ENCODE results near the gene GOLGA7B. TPM values are rescaled to one million over a fixed set of nuclear protein-coding genes. Genes with fewer than 3 reads are reported as not detected.

Gene GOLGA7B
- total RNA-seq, 3 donors from 2014 or later (not counting 1 experiment from before 2014, with no cell fraction given): 4.1 to 4.6 (median 4.1) TPM

GRCh38 chr10:97805096-97805884 is 44.4 kb upstream of the GOLGA7B start:
- Mint-ChIP-seq H3K27ac (no peak overlapping the region), H3K36me3 (no peaks in the 10 kb centered on the region), H3K27me3 (ENCODE audit: low read depth in 2 of 2) (peaks cover 0 to 5% of the 10 kb centered on the region in 2 donors), H3K9me3 (no peaks in the 10 kb centered on the region), H3K4me3 (no peak overlapping the region), H3K4me1 (no peaks in the 10 kb centered on the region)
- no peaks in the 10 kb centered on the region for H3K36me3 ChIP-seq (ENCODE audit: control insufficient read depth, insufficient read depth, low read length)
- H3K27ac ChIP-seq (ENCODE audit: low read length): no peak overlapping the region
- H3K27me3 ChIP-seq (ENCODE audit: control insufficient read depth, insufficient read depth, low read length): no peaks in the 10 kb centered on the region
- no peak overlapping the region for H3K4me3 ChIP-seq (ENCODE audit: low read length)
- no peak for DNase-seq
- no peak for ATAC-seq
- TF ChIP-seq CTCF (IDR thresholded peaks at IDR 0.05): no peak
- H3K4me1 ChIP-seq (ENCODE audit: control insufficient read depth, insufficient read depth, low read length): no peaks in the 10 kb centered on the region
- whole genome bisulfite sequencing (ENCODE audit: insufficient coverage): 86% methylated on average over 11 of the region's 12 CpGs
- intact Hi-C loops (cut with micrococcal nuclease): no loop called here
- H3K9me3 ChIP-seq (ENCODE audit: control insufficient read depth, insufficient read depth, low read length): no peaks in the 10 kb centered on the region

- no peak for DNase-seq
- TF ChIP-seq CTCF (IDR thresholded peaks at IDR 0.05): no peak
- Histone ChIP-seq H3K4me1 (ENCODE audit: control insufficient read depth, insufficient read depth, low read length) (no peaks in the 10 kb centered on the region), H3K27ac (ENCODE audit: low read length) (no peak overlapping the region), H3K36me3 (ENCODE audit: control insufficient read depth, insufficient read depth, low read length) (no peaks in the 10 kb centered on the region), H3K4me3 (ENCODE audit: low read length) (no peak overlapping the region), H3K9me3 (ENCODE audit: control insufficient read depth, insufficient read depth, low read length) (no peaks in the 10 kb centered on the region), H3K27me3 (ENCODE audit: control insufficient read depth, insufficient read depth, low read length) (no peaks in the 10 kb centered on the region)
- ATAC-seq: no peak
- intact Hi-C loops (cut with micrococcal nuclease): no loop called here
- H3K27ac Mint-ChIP-seq: no peak overlapping the region
- H3K36me3 Mint-ChIP-seq: no peaks in the 10 kb centered on the region
- H3K4me3 Mint-ChIP-seq: no peak overlapping the region
- H3K27me3 Mint-ChIP-seq (ENCODE audit: low read depth in 2 of 2): peaks cover 0 to 7% of the 10 kb centered on the region in 2 donors
- 88% methylated on average over 6 of the region's 6 CpGs for WGBS (ENCODE audit: insufficient coverage)
- no peaks in the 10 kb centered on the region for H3K4me1 Mint-ChIP-seq
- H3K9me3 Mint-ChIP-seq: no peaks in the 10 kb centered on the region
Measured at GRCh38 chr10:97805949-97806348, 43.7 kb upstream of the GOLGA7B start.

- Mint-ChIP-seq H3K27me3 (ENCODE audit: low read depth in 2 of 2) (peaks cover 0 to 6% of the 10 kb centered on the region in 2 donors), H3K9me3 (no peaks in the 10 kb centered on the region), H3K36me3 (no peaks in the 10 kb centered on the region), H3K4me1 (no peaks in the 10 kb centered on the region), H3K27ac (no peak overlapping the region), H3K4me3 (no peak overlapping the region)
- intact Hi-C loops (cut with micrococcal nuclease): no loop called here
- DNase-seq (no peak), ATAC-seq (no peak)
- H3K27me3 ChIP-seq (ENCODE audit: control insufficient read depth, insufficient read depth, low read length): no peaks in the 10 kb centered on the region
- no peak overlapping the region for H3K4me3 ChIP-seq (ENCODE audit: low read length)
- H3K27ac ChIP-seq (ENCODE audit: low read length): no peak overlapping the region
- no peaks in the 10 kb centered on the region for H3K36me3 ChIP-seq (ENCODE audit: control insufficient read depth, insufficient read depth, low read length)
- WGBS (ENCODE audit: insufficient coverage): 75% methylated on average over 7 of the region's 7 CpGs
- H3K4me1 ChIP-seq (ENCODE audit: control insufficient read depth, insufficient read depth, low read length): no peaks in the 10 kb centered on the region
- no peak for TF ChIP-seq CTCF (IDR thresholded peaks at IDR 0.05)
- H3K9me3 ChIP-seq (ENCODE audit: control insufficient read depth, insufficient read depth, low read length): no peaks in the 10 kb centered on the region
Measured at GRCh38 chr10:97810446-97810845, 39.2 kb upstream of the GOLGA7B start.

- H3K27me3 ChIP-seq (ENCODE audit: control insufficient read depth, insufficient read depth, low read length): no peaks in the 10 kb centered on the region
- Mint-ChIP-seq H3K9me3 (no peaks in the 10 kb centered on the region), H3K27me3 (ENCODE audit: low read depth in 2 of 2) (peaks cover 0 to 6% of the 10 kb centered on the region in 2 donors), H3K4me3 (no peak overlapping the region), H3K27ac (no peak overlapping the region), H3K4me1 (no peaks in the 10 kb centered on the region), H3K36me3 (no peaks in the 10 kb centered on the region)
- no peaks in the 10 kb centered on the region for H3K4me1 ChIP-seq (ENCODE audit: control insufficient read depth, insufficient read depth, low read length)
- H3K4me3 ChIP-seq (ENCODE audit: low read length): no peak overlapping the region
- H3K27ac ChIP-seq (ENCODE audit: low read length): no peak overlapping the region
- H3K9me3 ChIP-seq (ENCODE audit: control insufficient read depth, insufficient read depth, low read length): no peaks in the 10 kb centered on the region
- 51% methylated on average over 3 of the region's 3 CpGs for WGBS (ENCODE audit: insufficient coverage)
- DNase-seq (no peak), ATAC-seq (no peak)
- no peak for TF ChIP-seq CTCF (IDR thresholded peaks at IDR 0.05)
- intact Hi-C loops (cut with micrococcal nuclease): no loop called here
- no peaks in the 10 kb centered on the region for H3K36me3 ChIP-seq (ENCODE audit: control insufficient read depth, insufficient read depth, low read length)
Measured at GRCh38 chr10:97811958-97812357, 37.7 kb upstream of the GOLGA7B start.
